ENCODE measurements around the gene CPB2. TPM values are rescaled to one million over a fixed set of nuclear protein-coding genes. Genes with fewer than 3 reads are reported as not detected.

CPB2 gene, protein sequence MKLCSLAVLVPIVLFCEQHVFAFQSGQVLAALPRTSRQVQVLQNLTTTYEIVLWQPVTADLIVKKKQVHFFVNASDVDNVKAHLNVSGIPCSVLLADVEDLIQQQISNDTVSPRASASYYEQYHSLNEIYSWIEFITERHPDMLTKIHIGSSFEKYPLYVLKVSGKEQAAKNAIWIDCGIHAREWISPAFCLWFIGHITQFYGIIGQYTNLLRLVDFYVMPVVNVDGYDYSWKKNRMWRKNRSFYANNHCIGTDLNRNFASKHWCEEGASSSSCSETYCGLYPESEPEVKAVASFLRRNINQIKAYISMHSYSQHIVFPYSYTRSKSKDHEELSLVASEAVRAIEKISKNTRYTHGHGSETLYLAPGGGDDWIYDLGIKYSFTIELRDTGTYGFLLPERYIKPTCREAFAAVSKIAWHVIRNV
- total RNA-seq (2021; ENCODE audit: unreplicated experiment): 0.15 TPM
- polyA plus RNA-seq (2012): not detected in 2 replicates
- not detected for Bru-seq, nascent RNA
- BruChase-seq, experiment 1, labeled RNA remaining after a 6-hour chase: not detected
- BruChase-seq, experiment 2, labeled RNA remaining after a 2-hour chase: not detected
- long read RNA-seq: 0 reads

GRCh38 chr13:46104868-46105267 lies at the start of gene CPB2:
Gene CPB2, minus strand, starts transcription at chr13:46105033. Its CDS starts 24 bp downstream, at chr13:46105009.
- H3K4me1 ChIP-seq (ENCODE audit: control insufficient read depth in 1 of 2, insufficient read depth in 2 of 2, low read length in 2 of 2): no peaks in the 10 kb centered on the region
- ChIA-PET RAD21 (ENCODE audit: low non-redundant PET in 1 of 2, low total read pairs in 2 of 2, uncharacterized antibody in 2 of 2, unreplicated experiment in 2 of 2) (no interaction called here), POLR2A (no interaction called here), CTCF (no interaction called here)
- no TSS peak for BruUV-seq (replicated peaks)
- H3K36me3 ChIP-seq (ENCODE audit: control insufficient read depth in 1 of 2, insufficient read depth in 2 of 2, low read length in 2 of 2): no peaks in the 10 kb centered on the region
- H3K27ac ChIP-seq (ENCODE audit: low read depth, low read length): no peak within 1 kb of the TSS
- no peaks in the 10 kb centered on the region for H4K20me1 ChIP-seq (ENCODE audit: insufficient read depth)
- no peaks in the 10 kb centered on the region for H3K27me3 ChIP-seq (ENCODE audit: insufficient read depth, low read length)
- H2AFZ ChIP-seq (ENCODE audit: low read depth, low read length, poor library complexity, severe bottlenecking): no peak within 1 kb of the TSS
- intact Hi-C loops (cut with micrococcal nuclease): no loop called here
- DNase-seq (ENCODE audit: low read depth, low spot score) (no peak), ATAC-seq (no peak)
- H3K4me2 ChIP-seq (ENCODE audit: low read length): no peak within 1 kb of the TSS
- no peak for TF ChIP-seq EZH2 (IDR thresholded peaks at IDR 0.05)
- TF ChIP-seq YY1 (IDR thresholded peaks at IDR 0.05; ENCODE audit: extremely low read depth, insufficient replicate concordance, low read depth, low read length): no peak
- TF ChIP-seq ZBTB33 (IDR thresholded peaks at IDR 0.05; ENCODE audit: extremely low read depth, insufficient replicate concordance, low read length): no peak
- TF ChIP-seq ATF3 (IDR thresholded peaks at IDR 0.05): no peak
- TF ChIP-seq FOSL1 (IDR thresholded peaks at IDR 0.05; ENCODE audit: low read depth): no peak
- TF ChIP-seq CEBPB (IDR thresholded peaks at IDR 0.05; ENCODE audit: low read depth): no peak
- TF ChIP-seq CBX3 (IDR thresholded peaks at IDR 0.05; ENCODE audit: low read depth): no peak
- TF ChIP-seq ZFX (IDR thresholded peaks at IDR 0.05): no peak
- no peak for TF ChIP-seq POLR2A (IDR thresholded peaks at IDR 0.05; ENCODE audit: borderline replicate concordance, extremely low read depth, insufficient read depth, insufficient read length)
- TF ChIP-seq SP1 (IDR thresholded peaks at IDR 0.05; ENCODE audit: low read depth): no peak
- TF ChIP-seq REST (IDR thresholded peaks at IDR 0.05; ENCODE audit: low read depth): no peak
- no peak for TF ChIP-seq POLR2AphosphoS5 (IDR thresholded peaks at IDR 0.05; ENCODE audit: low read depth, low read length)
- TF ChIP-seq EZH2phosphoT487 (IDR thresholded peaks at IDR 0.05; ENCODE audit: borderline replicate concordance): no peak
- TF ChIP-seq EGR1 (IDR thresholded peaks at IDR 0.05; ENCODE audit: low read depth): no peak
- no peak for TF ChIP-seq ELF1 (IDR thresholded peaks at IDR 0.05; ENCODE audit: borderline replicate concordance, low read depth)
- TF ChIP-seq SIN3A (IDR thresholded peaks at IDR 0.05; ENCODE audit: low read depth): no peak
- TF ChIP-seq, protein P1, sequence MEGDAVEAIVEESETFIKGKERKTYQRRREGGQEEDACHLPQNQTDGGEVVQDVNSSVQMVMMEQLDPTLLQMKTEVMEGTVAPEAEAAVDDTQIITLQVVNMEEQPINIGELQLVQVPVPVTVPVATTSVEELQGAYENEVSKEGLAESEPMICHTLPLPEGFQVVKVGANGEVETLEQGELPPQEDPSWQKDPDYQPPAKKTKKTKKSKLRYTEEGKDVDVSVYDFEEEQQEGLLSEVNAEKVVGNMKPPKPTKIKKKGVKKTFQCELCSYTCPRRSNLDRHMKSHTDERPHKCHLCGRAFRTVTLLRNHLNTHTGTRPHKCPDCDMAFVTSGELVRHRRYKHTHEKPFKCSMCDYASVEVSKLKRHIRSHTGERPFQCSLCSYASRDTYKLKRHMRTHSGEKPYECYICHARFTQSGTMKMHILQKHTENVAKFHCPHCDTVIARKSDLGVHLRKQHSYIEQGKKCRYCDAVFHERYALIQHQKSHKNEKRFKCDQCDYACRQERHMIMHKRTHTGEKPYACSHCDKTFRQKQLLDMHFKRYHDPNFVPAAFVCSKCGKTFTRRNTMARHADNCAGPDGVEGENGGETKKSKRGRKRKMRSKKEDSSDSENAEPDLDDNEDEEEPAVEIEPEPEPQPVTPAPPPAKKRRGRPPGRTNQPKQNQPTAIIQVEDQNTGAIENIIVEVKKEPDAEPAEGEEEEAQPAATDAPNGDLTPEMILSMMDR (IDR thresholded peaks at IDR 0.05 in 2 of 3, conservative IDR thresholded peaks at IDR 0.05 in 1 of 3; ENCODE audit: borderline replicate concordance in 1 of 3, insufficient read depth in 1 of 3, low read depth in 2 of 3, low read length in 2 of 3): no peak
- TF ChIP-seq MAX (IDR thresholded peaks at IDR 0.05): no peak
- no peaks in the 10 kb centered on the region for H3K79me2 ChIP-seq (ENCODE audit: insufficient read depth, low read length)
- H3K9me3 ChIP-seq (ENCODE audit: control insufficient read depth in 1 of 2, insufficient read depth in 1 of 2, low read depth in 1 of 2, low read length in 2 of 2): no peaks in the 10 kb centered on the region
- H3K4me3 ChIP-seq (replicated peaks in 1 of 2; ENCODE audit: low read depth in 1 of 2, low read length in 2 of 2): no peak within 1 kb of the TSS
- no peak within 1 kb of the TSS for H3K9ac ChIP-seq (ENCODE audit: low read length)
- no peaks in the 10 kb centered on the region for H3K9me2 ChIP-seq (ENCODE audit: insufficient read depth)

Data from HCT116 (cell line).